Epidermal melanocyte (primary cell): ENCODE measurements around the gene ZNF444.
"Not testable (repeated sequence)": the region's sequence is repeated elsewhere in the genome, so short reads cannot be mapped to it uniquely, and the experiment has no call there.

Source experiments
- DNase-seq: peaks from one replicate; pipeline ENCODE4 v3.0.0; 2011; ENCODE audit warnings: low spot score; ENCODE audit not compliant: insufficient read length

Gene ZNF444

DNA sequence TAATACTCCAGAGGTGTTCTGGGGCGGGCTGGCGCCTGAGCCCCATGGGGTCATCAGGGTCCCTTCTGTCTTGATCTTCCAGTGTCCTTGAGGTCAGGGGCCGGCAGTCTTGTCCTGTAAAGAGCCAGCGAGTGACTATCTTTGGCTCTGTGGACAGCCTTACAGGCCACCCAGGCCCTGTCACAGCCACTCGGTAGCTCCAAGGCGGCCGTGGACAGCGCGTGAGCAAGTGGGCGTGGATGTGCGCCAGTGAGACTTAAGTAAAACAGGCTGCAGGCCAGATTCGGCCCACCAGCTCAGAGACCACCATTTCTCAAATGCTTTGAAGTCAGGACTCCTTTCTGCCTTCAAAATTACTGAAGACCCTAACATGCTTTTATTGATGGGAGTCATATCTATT lies 3.7 kb downstream of the ZNF444 start:
- DNase-seq, result peak; percentile 10

DNA sequence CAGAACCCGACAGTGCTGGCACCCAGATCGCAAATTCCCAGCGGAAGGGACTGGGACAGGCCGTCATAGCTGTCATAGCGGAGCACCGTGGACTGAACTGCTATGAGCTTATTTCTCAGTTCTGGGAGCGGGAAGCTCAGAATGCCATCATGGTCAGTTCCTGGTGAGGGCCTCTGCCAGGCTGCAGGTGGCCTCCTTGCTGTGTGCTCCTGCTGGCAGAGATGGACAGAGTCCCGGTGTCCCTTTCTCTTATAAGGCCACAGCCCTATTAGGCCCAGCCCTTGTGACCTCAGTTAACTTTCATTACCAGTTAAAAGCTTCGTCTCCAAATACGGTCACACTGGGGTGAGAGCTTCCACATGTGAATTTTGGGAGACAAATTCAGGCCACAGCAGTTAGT lies 4.6 kb downstream of the ZNF444 start:
- peak; percentile 12 for DNase-seq

DNA sequence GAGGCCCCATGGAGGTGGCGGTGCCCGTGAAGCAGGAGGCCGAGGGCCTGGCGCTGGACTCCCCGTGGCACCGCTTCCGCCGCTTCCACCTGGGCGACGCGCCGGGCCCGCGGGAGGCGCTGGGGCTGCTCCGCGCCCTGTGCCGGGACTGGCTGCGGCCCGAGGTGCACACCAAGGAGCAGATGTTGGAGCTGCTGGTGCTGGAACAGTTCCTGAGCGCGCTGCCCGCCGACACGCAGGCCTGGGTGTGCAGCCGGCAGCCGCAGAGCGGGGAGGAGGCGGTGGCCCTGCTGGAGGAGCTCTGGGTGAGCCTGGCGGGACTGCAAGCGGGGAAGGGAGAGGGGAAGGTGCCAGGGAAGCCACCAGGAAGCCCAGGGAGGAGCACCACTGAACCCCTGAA lies 5.8 kb downstream of the ZNF444 start:
- no peak for DNase-seq

DNA sequence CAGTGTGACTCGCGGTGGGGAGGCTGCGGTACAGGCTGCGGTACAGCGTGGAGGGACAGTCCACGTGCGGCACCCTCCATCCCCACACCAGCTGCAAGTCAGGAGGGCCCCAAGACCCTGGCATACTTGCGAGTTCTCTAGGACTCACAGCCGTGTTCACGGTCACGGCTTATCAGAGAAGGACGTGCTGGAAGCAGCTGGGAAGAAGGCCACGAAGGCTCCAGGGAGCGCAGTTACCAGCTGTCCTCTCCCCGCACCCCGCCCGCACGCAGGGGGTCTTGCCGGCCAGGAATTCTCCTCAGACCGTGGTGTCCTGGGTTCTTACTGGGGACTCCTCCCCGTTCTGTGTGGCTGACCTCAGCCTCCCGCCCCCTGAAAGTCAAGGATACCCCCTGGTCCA lies 6.2 kb downstream of the ZNF444 start:
- DNase-seq, result peak; percentile 9

DNA sequence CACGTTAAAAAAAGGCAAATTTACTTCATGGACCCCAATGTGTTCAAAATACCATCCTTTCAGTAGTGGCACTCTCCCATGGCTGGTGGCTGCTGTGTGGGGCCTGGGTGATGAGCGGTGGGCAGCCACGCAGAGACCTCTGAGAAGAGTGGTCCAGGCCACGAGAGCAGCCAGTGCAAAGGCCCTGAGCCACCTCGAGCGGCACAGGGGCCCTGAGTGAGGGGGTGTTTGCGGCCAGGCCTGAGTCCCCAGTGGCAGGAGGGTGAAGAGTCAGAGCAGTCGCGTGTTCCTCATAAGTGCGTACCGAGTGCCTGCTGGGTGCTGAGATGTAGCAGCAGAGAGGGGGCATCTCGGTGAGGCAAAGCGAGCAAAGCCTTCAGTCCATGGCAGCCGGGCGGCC lies 7.0 kb downstream of the ZNF444 start:
- no peak for DNase-seq

DNA sequence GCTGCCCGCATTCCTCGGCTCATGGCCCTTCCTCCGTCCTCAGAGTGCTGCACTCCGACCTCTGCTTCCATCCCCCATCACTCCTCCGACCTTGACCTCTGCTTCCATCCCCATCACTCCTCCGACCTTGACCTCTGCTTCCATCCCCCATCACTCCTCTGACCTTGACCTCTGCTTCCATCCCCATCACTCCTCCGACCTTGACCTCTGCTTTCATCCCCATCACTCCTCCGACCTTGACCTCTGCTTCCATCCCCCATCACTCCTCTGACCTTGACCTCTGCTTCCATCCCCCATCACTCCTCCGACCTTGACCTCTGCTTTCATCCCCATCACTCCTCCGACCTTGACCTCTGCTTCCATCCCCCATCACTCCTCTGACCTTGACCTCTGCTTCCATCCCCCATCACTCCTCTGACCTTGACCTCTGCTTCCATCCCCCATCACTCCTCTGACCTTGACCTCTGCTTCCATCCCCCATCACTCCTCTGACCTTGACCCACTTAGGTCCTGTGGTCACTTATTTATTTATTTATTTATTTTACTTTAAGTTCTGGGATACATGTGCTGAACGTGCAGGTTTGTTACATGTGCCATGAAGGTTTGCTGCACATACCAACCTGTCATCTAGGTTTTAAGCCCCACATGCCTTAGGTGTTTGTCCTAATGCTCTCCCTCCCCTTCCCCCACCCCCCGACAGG lies 8.0 kb downstream of the ZNF444 start:
- not testable (repeated sequence) for DNase-seq

DNA sequence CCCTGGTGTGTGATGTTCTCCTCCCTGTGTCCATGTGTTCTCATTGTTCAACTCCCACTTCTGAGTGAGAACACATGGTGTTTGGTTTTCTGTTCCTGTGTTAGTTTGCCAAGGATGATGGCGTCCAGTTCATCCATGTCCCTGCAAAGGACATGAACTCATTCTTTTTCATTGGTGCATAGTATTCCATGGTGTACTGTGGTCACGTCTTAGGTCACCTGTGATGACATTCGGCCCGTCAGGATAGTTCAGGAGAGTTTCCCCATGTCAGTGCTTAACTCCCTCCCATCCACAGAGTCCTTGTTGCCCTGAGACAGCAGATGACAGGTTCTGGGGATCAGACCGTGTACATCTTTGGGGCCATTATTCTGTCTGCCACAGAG lies 8.6 kb downstream of the ZNF444 start:
- DNase-seq, result no peak

DNA sequence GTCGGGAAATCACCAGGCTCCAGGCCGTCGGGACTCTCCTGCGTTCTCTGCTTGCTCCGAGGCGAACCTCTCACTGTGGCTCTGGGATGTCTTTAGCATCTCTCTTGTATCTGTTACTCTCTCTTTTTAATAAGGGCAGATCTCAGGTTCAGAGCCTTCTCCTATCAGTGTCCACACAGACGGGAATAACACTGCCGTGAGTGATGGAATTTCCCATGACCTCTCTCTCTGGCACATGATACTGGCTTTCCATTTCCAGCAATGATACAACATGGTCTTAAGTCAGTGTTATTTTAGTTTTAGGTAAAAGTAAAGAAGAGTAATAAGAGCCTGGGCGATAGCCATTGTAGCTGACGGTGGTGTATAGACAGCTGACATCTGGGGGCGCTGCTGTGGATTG lies 9.3 kb downstream of the ZNF444 start:
- DNase-seq, result no peak

DNA sequence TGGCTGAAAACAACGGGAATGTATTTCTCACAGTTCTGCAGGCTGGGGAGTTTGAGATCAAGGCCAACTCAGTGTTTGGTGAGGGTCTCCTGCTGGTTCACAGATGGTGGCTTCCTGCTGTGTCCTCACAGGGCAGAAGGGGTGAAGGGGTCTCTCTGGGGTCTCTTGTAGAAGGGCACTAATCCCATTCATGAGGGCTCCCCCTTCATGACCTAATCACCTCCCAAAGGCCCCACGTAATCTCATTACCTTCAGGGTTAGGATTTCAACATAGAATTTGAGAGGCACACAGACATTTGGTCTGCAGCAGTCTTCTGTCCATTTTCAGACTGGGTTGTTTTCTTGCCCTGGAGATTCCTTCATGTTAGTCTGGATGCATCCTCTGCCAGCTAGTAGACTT lies 11.6 kb downstream of the ZNF444 start:
- DNase-seq, result no peak

DNA sequence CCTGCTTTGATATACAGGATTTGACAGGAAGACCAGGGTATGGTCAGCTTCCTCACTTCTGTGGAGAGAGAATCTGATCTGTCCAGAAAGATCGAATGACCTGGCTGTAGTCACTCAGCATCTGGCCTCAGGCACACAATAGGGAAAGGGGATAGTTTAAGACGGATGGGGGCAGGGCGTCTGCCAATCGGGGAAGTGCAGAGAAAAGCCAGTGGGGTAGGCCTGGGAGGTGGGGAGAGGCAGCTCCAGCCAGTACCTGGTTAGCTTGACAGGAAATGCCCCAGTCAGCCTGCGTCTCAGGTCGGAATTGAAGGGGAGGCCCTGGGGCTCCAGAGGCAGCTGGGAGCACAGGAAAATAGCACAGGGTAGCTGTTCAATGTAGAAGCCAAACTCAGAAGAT lies 12.4 kb downstream of the ZNF444 start:
- no peak for DNase-seq

DNA sequence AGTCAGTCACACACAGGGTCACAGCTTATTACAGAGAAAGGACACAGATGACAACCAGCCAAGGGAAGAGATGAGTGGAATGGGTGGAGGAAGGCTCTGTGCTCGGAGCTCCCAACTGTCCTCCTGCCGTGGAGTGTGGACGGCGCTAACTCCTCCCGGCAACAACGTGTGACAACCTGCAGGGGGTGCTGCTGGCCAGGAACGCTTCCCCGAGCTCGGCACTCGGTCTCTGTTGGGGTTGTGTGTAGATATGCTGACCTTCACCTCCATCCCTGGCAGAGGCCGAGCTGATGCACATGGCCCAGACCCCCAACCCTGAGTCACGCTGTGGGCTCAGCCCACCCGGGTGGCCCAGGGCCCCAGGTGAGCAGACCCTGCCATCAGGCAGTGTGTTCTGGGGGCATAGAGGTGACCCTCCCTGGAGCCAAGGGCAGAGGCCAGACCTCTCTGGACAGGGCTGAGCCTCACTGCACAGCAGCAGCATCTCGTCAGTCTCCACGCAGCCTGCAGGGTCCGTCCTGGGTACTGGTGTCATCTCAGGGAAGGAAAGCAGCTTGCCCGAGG lies 14.1 kb downstream of the ZNF444 start:
- no peak for DNase-seq

DNA sequence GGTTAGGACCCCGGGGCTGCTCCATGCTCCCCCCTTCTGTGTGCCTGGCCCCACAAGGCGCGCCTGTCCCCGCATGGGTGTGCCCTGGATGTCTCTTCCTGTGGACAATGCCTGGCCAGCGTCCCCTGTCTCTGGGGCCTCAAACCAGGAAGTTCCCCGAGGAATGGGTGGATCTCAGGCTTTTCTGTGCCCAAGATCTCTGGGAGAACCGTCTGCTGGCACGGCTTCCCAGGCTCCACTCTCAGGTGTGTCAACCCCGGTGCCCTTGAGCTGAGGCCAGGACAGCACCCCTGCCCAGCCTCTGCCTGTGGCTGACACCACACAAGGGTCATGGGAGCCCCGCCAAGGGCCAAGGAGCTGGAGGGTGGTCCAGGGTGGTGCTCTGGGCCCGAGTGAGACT lies 15.7 kb downstream of the ZNF444 start:
- no peak for DNase-seq

DNA sequence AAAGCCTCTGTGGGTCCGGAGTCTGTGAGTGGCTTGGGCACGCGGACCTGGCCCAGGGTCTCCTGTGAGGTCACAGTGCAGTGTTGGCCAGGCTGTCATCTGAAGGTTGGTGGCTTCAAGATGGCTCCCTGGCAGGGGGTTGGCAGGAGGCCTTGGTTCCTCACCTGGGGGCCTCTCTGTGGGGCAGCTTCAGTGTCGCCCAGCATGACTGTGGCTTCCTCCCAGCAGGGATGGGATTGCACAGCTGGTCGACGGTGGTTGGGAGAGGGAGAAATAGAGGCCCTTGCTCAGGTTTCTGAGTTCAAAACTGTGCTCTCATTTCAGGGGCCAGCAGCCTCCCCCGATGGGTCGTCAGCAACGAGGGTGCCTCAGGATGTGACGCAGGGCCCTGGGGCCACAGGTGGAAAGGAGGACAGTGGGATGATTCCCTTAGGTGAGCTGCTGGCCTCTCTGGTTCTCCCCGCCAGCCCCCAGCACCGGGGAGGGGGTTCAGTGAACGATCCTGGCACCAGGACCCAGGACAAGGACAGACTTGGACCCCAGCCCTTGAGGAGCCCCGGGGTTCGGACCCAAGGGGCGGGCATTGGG lies 17.2 kb downstream of the ZNF444 start:
- DNase-seq, result no peak

DNA sequence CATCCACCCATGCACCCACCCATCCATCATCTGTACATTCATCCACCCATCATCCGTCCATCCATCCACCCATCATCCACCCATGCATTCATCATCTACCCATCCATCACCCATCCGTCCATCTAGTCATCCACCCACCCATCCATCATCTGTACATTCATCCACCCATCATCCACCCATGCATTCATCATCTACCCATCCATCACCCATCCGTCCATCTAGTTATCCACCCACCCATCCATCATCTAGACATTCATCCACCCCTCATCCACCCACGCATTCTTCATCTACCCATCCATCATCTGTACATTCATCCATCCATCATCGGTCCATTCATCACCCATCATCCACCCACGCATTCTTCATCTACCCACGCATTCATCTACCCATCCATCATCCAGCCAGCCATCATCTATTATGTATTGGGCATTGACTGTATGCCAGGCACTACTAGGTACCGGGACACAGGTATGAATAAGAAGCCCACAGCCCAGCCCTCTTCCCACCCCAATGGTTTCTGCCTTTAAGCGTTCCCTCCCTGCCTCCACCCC lies 18.0 kb downstream of the ZNF444 start:
- no peak for DNase-seq

DNA sequence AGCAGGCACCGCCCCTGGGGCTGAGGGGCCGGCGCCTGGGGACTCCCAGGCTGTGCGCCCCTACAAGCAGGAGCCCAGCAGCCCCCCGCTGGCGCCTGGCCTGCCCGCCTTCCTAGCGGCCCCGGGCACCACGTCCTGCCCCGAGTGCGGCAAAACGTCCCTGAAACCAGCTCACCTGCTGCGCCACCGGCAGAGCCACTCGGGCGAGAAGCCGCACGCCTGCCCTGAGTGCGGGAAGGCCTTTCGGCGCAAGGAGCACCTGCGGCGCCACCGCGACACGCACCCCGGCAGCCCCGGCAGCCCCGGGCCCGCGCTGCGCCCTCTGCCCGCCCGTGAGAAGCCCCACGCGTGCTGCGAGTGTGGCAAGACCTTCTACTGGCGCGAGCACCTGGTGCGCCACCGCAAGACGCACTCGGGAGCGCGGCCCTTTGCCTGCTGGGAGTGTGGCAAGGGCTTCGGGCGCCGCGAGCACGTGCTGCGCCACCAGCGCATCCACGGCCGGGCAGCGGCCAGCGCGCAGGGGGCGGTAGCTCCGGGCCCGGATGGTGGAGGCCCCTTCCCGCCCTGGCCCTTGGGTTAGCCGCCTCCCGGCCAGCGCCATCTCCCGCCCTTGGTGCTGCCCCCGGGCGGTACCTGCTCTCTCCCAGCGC lies 18.7 kb downstream of the ZNF444 start:
- no peak for DNase-seq

DNA sequence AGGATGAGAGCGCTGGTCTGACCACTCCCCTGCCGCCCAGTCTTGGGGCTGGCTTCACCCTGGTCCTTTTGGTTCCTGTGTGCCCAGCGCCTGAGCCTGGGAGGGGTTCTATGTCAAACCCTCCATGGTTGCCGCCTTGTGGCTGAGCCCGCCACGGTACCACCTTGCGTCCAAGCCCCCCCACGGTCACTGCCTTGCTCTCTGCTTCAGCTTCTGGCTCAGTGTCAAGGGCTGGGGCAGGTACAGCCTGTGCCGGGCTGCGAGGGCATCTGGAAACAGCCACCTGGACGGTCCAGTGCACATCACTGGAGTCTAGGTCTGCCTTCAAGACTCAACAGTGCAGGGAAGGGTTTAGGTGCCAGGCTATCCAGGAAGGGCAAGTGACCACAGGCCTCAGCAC lies 20.4 kb downstream of the ZNF444 start:
- DNase-seq, result no peak

DNA sequence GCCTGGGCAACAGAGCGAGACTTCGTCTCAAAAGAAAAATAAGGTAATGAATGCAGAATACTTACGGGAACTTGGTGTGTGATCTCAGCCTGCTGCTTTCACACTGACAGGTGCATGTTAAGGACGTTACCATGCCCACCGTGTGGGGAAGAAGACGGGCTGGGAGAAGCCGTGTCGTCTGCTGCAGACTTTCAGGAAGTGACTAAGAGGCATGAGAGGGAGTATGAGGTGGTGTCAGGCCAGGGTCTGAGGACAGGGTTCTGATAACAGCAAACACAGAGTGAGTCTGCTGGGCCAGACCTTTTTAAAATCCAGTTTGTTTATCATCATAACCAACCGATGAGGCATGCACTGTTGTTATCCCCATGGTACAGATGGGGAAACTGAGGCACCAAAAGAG lies 21.2 kb downstream of the ZNF444 start:
- no peak for DNase-seq

DNA sequence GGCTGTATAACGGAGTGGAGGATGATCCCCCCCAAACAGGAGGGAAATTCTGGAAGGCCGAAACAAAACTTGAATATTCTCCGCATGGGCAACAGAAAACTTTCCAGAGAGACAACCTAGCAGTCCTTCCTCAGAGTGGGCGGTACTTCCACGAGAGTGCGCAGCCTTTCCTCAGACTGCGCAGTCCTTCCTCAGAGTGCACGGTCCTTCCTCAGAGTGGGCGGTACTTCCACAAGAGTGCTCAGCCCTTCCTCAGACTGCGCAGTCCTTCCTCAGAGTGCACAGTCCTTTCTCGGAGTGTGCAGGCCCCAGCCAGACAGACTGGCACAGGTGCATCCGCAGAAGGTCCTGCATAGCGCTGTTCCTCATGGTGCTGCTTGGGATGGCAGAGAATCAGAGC lies 22.0 kb downstream of the ZNF444 start:
- no peak for DNase-seq

DNA sequence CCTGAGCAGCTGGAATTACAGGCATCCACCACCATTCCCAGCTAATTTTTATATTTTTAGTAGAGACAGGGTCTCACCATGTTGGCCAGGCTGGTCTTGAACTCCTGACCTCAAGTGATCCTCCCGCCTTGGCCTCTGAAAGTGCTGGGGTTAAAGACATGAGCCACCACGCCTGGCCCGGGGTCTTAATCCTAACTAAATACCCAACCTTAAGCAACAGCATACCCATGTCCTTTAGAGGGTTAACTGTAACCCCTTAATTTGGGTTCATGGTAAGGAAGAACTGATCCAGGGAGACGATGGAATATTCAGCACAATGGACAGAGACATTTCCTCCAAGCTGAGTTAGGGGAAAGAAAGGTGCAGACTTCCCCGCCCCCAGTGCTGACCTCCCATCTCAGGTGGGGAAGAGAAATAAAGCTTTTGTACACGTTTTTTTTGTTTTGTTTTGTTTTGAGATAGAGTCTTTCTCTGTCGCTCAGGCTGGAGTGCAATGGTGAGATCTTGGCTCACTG lies 26.0 kb downstream of the ZNF444 start:
- DNase-seq, result no peak

DNA sequence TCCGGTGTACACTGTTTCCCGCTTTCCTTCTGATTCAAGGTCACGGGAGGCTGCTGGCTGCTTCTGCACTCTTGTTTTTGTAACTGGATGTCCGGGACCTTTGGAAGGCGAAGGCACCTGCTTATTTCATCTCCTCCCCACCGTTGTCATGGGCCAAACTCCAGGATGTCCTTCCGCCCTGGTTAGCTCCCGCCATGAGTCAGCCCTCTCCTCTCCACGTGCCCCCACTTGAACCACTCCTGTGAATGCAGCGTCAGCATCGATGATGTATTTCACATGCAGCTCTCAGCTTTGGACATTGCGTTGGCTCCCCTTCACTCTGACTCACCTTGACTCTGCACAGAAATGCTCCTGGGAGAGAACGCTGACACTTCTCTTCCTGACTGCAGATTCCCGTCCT lies 29.2 kb downstream of the ZNF444 start:
- no peak for DNase-seq

DNA sequence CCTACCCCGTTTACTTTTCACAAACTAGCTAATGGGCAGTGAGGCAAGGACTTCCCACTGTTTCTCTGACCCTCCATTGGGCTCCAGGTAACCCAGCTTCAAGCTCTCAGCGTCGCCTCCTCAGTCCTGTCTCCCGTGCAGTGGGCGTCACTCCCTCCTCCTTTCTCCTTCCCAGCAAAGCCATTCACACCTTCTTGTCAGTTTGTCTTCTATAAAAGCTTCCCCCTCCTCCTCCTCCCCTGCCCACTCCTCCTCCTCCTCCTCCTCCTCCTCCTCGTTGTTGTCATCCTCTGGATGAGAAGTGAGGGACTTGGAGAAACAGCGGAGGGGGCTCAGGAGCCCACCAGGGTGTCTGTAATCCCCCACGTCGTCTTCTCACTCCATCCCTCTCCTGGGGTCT lies 33.0 kb downstream of the ZNF444 start:
- DNase-seq, result no peak

DNA sequence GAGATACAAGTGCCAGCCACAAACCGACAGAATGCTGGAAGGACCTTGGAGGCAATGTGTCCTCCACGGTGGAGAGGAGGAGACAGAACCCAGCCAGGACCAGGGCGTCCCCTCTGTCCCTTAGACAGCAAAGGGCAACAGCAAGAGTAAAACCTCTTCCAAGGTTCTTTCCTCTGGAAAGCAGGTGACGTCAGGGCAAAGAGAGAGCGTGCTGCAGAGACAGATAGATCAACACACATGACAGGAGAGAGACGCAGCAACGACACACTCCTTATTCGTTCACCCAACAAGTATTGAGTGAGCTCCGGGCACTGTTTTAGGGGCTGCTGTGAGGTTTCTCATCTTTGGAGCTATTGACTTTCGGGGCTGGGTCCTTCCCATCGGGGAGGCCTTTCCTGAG lies 33.5 kb downstream of the ZNF444 start:
- DNase-seq, result no peak
